ENCODE data around the gene ANKRD65.
"Not testable (repeated sequence)": the region's sequence is repeated elsewhere in the genome, so short reads cannot be mapped to it uniquely, and the experiment has no call there.

ANKRD65 gene

GRCh38 chr1:1430114-1430982 is 9.3 kb upstream of the ANKRD65 start:
- peak; percentile 72 for DNase-seq

DNA sequence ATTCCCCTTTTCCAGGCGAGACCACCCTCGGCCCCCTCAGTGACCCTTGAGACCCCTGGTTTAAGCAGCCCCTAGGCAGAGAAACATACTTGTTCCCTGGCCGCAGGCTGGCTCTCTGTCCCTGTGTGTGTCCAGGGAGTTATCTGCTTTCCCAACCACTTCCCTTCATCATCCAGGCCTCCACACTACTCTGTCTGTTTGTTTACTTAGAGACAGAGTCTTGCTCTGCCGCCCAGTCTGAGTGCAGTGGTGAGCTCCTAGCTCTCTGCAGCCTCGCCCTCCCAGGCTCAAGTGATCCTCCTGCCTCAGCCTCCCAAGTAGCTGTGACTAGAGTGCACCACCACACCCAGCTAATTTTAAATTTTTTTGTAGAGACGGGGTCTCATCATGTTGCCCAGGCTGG is 8.6 kb upstream of the ANKRD65 start:
- DNase-seq: no peak

DNA sequence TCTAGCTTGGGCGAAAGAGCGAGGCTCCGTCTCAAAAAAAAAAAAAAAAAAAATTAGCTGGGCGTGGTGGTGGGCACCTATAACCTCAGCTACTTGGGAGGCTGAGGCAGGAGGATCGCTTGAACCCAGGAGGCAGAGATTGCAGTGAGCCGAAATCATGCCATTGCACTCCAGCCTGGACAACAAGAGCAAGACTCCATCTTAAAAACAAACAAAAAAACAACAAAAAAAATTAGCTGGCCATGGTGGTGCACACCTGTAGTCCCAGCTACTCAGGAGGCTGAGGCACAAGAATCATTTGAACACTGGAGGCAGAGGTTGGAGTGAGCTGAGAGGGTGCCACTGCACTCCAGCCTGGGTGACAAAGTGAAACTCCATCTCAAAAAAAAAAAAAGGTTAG is 7.9 kb upstream of the ANKRD65 start:
- DNase-seq: not testable (repeated sequence)

DNA sequence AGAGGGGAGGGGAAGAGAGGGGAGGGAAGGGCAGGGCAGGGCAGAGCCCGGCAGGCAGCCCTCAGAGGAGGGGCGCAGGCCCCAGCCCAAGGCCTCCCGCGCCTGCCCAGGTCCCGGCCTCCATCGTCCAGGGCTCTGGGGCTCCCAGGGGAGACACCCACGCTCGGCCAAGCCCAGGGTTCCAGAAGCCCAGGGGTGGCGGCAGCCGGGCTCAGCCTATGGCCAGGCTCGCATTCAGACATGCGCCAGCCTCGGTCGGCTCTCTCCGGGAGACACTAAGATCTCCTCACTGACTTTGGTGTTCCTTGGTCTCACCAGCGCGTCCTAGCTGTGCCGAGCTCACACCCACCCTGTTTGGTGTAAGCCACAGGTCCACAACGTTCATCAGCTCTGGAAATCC is 7.1 kb upstream of the ANKRD65 start:
- DNase-seq: no peak

GRCh38 chr1:1427820-1428148 is 6.7 kb upstream of the ANKRD65 start:
- DNase-seq: no peak

DNA sequence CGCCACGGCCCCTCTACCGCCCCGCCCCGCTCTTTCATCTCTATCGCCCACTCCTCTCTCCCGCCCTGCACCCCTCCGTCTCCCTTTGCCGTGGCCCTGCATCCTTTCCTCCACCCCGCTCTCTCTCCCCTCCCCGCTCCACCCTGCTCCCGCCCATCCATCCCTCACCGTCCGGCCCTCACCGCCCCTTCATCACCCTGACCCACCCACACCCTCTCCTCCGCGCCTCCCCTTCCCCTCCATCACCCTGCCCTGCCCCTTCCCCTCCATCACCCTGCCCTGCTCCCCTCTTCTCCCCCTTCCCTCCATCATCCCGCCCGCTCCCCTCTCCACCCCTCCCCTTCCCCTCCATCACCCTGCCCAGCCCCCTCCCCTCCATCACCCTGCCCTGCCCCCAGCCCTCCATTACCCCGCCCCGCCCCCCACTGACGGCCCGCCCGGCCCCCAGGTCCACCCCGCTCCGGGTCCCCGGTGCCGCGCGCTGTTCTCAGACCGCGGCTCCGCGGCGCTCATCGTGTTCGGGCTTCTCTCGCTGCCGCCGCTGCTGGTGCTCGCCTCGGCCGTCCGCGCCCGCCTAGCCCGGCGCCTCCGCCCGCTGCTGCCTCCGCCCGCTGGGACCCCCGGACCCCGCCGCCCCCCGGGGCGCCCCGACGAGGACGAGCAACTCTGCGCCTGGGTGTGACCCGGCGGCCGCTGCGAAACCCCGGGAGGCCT is 6.2 kb upstream of the ANKRD65 start:
- DNase-seq: no peak

DNA sequence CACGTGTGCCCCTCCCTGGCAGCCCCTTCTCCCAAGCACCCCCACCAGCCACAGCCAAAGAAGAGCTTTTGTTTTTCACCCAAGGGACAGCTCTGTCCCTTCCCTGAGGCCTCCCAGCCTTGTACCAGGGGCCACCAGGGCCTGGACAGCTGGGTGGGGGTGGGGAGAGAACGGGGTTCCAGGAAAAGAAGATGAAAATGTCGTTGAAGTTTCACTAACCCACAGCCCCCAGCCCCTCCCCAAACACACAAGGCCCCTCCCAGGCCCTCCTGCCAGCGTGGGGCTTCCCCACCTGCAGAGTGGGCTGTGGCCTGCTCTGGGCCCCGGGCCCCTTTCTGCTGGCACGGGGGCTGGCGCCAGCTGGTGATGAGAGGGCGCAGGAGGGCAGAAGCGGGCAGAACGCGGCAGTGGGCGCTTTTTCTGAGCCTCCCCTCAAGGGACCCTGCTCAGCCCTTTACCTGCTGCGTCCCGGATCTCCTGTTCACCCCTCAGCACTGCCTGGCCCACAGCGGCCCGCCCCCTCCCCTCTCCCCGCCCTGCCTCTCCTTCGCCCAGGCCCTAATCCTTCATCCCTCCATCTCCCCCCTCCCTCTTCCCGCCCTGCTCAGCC is 5.5 kb upstream of the ANKRD65 start:
- DNase-seq: no peak

DNA sequence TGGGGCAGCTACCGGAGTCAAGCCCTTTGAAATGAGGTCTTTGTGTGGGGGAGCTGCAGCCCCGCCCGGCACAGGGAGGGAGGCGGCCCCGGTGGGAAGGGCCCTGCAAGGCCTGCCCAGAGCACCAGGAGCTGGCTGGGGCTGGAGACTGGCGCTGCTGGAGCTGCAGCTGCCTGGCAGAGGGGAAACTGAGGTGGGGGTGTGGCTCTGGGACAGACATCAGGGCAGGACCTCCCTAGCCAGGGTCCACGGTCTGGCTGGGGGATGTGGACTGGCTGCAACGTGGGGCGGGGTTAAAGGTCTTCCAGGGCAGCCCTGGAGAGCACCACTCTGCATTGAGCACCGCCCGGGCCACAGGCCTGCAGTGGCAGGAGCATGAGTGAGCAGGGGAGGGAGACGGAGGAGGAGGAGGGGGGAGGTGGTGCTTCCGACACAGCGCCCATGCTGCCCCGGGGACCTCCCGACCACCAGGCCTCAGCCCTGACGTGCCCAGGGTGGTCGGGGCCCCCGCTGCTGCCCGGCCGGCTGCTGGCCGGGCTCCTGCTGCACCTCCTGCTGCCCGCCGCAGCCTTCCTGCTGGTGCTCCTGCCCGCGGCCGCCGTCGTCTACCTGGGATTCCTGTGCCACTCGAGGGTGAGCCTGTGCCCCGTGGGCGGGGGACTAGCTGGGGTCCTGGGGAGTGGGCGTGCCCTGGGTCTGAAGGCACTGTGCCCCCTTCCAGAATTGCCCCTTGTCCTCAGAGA is 4.8 kb upstream of the ANKRD65 start:
- no peak for DNase-seq

DNA sequence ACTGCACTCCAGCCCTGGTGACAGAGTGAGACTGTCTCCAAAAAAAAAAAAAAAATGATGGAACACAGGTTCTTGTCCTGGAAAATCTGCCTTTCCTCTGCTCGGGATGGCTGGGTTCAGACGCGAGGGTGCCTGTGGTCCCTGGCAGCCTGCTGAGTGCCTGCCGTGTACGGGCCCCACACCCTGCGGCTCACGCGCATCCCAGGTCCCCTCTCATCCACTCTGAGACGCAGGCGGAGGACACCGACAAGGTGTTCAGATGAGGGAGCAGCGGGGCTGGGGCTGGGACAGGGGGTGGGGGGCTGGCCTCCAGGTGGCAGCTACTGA is 4.3 kb upstream of the ANKRD65 start:
- no peak for DNase-seq

DNA sequence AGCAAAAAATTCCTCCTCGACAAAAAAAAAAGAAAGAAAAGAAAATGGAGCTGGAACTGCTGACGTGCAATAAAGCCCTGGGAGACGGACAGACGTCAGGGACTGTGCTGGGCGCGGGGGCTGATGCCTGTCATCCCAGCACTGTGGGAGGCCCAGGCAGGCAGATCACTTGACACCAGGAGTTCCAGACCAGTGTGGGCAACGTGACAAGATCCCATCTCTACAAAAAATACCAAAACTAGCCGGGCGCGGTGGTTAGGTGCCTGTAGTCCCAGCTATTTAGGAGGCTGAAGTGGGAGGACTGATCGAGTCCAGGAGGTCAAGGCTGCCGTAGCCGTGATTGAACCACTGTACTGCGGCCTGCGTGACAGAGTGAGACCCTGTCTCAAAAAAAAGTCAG is 3.6 kb upstream of the ANKRD65 start:
- DNase-seq: no peak

DNA sequence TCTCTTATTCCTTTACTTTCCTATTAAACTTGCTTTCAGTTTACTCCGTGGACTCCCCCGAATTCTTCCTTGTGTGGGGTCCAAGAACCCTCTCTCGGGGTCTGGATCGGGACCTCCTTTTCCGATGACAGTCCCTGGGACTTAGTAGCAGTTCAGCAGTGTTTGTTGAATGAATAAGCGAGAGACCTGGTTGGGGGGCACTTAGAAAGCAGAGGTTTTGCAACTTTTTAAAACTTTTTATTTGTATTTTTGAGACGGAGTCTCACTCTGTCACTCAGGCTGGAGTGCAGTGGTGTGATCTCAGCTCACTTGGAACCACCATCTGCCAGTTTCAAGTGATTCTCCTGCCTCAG is 2.1 kb upstream of the ANKRD65 start:
- DNase-seq: no peak

DNA sequence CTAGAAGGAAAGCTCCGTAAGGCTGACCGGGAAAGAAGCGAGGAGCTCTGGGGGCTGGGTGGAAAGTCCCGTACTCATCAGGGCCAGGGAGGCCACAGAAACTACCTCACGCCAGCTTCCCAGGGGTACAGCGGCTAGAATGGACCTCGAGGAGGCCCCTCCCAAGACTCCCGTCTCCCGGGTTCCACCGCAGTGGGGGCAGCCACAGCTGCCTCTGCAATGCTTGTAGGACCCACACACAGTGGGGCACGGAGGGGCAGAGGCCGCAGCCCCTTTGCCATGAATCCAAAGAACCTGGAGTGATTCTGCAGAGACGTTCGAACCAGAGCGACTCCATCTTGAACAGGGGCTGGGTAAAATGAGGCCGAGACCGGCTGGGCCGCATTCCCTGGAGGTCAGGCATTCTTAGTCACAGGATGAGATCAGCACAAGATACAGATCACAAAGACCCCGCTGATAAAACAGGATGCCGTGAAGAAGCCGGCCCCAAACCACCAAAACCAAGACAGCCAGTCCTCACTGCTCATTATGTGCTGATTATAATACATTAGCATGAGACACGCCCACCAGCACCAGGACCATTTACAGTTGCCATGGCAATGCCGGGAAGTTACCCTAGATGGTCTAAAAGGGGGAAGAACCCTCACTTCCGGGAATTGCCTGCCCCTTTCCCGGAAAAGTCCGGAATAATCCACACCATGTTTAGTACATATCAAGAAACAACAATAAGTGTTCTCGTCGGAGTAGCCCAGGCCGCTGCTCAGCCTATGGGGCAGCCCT is 1.6 kb upstream of the ANKRD65 start:
- peak; percentile 63 for DNase-seq

GRCh38 chr1:1421907-1422464 is 910 bp upstream of the ANKRD65 start:
- DNase-seq: no peak

DNA sequence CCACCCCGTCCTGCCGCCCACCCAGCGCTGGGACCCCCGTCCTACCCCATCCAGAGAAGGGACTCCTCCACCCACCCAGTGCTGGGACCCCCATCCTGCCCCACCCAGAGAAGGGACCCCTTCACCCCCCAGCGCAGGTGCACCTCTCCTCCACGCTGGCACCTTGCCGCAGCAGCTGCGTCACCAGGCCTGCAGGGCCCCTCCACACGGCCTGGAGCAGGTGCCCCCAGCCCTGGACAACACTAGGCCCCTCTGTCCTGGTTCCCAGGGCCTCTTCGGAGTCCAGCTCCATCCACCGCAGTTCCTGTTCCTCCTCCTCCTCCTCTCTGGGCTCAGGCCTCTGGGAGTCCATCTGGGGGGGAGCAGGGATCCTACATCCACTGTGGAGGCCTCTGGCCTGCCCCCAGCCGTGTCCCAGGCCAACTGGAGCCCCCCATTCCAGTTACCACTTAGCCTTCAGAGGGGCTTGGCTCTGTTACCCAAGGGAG is 378 bp downstream of the ANKRD65 start:
- DNase-seq: no peak

GRCh38 chr1:1419813-1420653 is 1.0 kb downstream of the ANKRD65 start:
- DNase-seq: no peak

- no peak for DNase-seq
Observed at GRCh38 chr1:1419363-1419812, 1.7 kb downstream of the ANKRD65 start.

- DNase-seq: no peak
Observed at GRCh38 chr1:1418464-1419362, 2.4 kb downstream of the ANKRD65 start.

DNA sequence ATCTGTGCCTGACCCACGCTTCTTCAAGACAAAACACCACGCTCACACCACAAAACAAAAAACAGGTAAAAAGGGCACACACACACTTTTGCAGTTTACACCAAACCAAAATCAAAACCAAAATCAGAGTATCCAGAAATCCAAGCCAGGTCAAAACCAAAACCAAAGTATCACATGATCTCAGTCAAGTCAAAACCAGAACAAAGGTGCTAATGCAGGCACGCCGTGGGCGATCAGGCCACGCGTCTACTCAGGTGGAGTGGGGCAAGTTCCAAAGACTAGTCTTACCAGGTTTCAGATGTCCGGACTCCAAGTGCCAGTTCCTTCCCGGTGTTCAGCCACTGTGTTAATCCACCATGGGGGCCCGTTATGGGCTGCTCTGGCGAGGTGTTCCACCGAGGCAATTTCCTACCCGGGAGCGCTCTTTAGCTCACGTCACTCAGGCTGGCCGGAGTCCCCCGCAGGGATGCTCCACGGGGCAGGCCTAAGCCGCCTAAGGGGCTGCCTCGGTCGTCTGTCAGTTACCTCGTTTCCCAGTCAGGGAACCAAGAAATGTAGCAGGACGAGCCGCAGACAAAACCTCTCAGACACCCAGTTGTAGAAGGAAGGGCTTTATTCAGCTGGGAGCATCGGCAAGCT is 3.1 kb downstream of the ANKRD65 start:
- DNase-seq: not testable (repeated sequence)

DNA sequence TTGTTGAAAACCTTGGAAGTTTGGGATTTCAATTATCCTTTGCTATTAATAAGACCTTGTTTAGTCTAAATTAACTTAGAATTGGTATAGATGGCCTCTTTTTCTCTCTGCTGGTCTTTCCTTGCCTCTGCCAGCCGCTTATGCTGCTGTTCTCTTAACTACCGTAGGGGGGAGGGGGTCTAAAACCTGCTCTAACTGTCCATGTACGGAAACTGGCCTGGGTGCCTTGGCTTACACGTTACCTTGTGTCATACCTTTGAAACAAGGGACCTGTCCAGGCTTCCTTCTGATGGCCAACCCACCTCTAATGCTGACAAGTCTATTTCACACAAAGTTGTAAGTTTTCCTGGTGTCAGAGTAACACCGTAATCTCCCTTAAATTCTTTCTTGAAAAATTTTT is 3.7 kb downstream of the ANKRD65 start:
- DNase-seq: not testable (repeated sequence)

GRCh38 chr1:1415751-1416150 is 5.3 kb downstream of the ANKRD65 start:
- no peak for DNase-seq

Measured in fibroblast of upper back skin (primary cell).